Fibroblast of the aortic adventitia (primary cell): ENCODE measurements around the gene SELENOV. TPM values are rescaled to one million over a fixed set of nuclear protein-coding genes. Genes with fewer than 3 reads are reported as not detected.

Experiments
- DNase-seq: peaks from one replicate; pipeline ENCODE4 v3.0.0-alpha.2; 2010; ENCODE audit warnings: low read depth
- H3K4me3 ChIP-seq: 2 replicates; pipeline ENCODE4 v1.5.1; 2011; ENCODE audit warnings: low read depth, mild to moderate bottlenecking, control low read depth, low read length, moderate library complexity
- total RNA-seq: library from RNA; depleted of rRNA; stranded (reverse); fragments of >200 nt; gene quantifications from 2 replicates; pipeline ENCODE4 v1.2.3, GENCODE V29; 2012; ENCODE audit warnings: low replicate concordance
- TF ChIP-seq, protein P1 (sequence below): IDR thresholded peaks from 2 replicates; pipeline ENCODE4 v1.5.1; 2011; ENCODE audit warnings: mild to moderate bottlenecking, low read length, control low read depth, inconsistent platforms; ENCODE audit not compliant: insufficient read depth

The SELENOV gene, protein sequence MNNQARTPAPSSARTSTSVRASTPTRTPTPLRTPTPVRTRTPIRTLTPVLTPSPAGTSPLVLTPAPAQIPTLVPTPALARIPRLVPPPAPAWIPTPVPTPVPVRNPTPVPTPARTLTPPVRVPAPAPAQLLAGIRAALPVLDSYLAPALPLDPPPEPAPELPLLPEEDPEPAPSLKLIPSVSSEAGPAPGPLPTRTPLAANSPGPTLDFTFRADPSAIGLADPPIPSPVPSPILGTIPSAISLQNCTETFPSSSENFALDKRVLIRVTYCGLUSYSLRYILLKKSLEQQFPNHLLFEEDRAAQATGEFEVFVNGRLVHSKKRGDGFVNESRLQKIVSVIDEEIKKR
- not detected in 2 replicates for total RNA-seq

DNA sequence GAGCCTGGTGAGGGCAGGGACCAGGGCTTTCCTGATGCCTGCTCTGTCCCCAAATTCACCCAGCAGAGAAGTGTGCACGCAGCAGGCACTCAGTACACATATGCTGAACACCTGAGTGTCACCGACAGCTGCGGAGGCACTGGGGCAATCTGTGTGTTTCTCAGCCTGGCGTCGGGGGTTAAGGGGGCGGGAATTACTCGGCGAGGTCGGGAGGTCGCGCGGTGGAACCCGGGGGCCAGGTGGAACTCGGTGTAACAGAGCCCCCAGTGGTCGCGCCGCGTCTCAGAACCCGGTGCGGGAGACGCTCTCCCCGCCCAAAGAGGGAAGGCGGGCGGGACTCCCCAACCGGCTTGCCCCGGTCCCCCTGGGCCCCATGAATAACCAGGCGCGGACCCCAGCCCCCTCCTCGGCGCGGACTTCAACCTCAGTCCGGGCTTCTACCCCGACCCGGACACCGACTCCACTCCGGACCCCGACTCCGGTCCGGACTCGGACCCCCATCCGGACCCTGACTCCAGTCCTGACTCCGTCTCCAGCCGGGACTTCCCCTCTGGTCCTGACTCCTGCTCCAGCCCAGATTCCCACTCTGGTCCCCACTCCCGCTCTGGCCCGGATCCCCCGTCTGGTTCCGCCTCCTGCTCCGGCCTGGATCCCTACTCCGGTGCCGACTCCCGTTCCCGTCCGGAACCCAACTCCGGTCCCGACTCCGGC, at the start of gene SELENOV:
Gene SELENOV, plus strand, starts transcription at position 300 of the 711 bp plus-strand sequence. Its CDS starts 74 bp downstream, at position 374.
- DNase-seq, result no peak
- TF ChIP-seq, protein P1, sequence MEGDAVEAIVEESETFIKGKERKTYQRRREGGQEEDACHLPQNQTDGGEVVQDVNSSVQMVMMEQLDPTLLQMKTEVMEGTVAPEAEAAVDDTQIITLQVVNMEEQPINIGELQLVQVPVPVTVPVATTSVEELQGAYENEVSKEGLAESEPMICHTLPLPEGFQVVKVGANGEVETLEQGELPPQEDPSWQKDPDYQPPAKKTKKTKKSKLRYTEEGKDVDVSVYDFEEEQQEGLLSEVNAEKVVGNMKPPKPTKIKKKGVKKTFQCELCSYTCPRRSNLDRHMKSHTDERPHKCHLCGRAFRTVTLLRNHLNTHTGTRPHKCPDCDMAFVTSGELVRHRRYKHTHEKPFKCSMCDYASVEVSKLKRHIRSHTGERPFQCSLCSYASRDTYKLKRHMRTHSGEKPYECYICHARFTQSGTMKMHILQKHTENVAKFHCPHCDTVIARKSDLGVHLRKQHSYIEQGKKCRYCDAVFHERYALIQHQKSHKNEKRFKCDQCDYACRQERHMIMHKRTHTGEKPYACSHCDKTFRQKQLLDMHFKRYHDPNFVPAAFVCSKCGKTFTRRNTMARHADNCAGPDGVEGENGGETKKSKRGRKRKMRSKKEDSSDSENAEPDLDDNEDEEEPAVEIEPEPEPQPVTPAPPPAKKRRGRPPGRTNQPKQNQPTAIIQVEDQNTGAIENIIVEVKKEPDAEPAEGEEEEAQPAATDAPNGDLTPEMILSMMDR, result no peak
- H3K4me3 ChIP-seq, result no peak within 1 kb of the TSS

DNA sequence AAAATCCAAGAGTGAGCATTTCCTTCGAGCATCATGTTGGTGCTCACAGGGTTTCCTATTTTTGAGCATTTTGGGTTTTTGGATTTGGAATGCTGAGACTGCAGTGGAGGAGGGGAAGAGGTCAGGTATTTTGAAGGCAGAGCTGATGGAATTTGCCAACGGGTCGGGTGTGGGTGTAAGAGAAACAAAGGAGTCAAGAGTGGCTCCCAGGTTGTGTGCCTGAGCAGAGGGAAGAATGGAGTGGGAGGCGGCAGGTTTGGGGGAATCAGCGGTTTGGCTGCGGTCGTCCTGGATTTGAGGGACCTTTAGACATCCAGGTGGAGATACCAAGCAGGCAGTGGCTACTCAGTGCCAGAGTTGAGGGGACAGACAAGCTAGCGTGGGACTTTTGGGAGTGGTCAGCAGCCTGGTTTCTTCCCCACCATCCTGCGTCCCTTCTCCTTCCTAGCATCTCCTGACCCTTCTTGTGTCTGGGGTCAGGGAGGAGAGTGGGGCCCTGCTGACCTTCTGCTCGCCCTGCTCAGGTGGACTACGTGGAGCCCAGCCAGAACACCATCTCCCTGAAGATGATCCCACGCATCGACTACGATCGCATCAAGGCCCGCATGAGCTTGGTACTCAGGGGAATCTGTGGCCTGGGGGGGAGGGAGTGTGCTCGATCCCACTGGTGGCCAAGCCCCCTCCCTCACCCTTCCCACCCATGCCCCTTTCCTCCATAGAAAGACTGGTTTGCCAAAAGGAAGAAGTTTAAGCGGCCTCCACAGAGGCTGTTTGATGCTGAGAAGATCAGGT, 48.8 kb upstream of the SELENOV start:
- TF ChIP-seq, protein P1, result no peak
- no peak overlapping the region for H3K4me3 ChIP-seq
- no peak for DNase-seq

DNA sequence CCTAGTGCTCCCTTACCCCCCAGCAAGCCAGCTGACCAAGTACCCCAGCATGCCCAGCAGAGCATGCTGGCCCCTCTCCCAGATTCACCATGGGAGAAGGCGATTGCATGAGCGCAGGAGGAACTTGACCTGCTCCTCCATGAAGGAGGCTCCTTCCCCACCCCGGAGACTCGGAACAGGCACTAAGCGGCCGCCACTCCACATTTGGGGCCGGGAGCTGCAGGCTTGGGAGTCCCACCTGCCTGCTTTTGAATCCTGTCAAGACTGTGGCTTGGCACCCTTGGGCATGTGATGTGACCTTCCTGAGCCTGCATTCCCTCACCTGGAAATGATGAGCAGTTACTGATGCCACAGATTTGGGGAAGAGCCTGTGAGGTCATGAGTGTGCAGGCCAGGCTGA, 47.0 kb upstream of the SELENOV start:
- no peak overlapping the region for H3K4me3 ChIP-seq
- no peak for DNase-seq
- TF ChIP-seq, protein P1, result no peak

DNA sequence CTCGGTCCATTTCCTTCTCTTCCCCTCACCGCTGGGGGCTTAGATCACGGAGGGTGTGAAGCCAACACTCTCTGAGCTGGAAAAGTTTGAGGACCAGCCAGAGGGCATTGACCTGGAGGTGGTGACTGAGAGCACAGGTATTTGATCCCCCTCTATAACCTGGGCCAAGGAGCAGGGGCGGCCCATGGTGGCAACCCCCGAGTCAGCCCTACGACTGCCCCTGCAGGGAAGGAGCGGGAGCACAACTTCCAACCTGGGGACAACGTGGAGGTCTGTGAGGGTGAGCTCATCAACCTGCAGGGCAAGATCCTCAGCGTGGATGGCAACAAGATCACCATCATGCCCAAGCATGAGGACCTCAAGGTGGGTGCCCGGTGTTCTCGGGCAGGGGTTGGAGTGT, 45.9 kb upstream of the SELENOV start:
- no peak for DNase-seq
- no peak overlapping the region for H3K4me3 ChIP-seq
- TF ChIP-seq, protein P1, result no peak

DNA sequence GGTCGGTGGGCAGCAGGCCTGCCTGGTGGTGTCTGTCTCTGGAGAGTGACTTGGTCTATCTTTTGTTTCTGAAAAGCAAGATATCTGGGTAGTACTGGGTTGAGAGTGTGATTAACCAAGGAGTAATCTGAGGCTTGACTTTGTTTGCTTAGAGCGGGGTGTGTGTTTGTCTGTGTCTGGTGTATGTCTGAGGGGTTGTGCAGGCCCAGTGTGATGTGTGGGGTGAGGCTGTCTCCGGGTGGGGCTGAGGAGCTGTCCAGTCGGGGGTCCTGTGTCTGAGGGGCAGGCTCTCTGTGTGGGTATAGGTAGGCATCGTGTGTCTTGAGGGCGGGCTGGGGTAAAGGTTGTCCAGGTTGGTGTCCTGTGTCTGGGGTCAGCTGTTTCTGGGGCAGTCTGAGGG, 45.4 kb upstream of the SELENOV start:
- TF ChIP-seq, protein P1, result no peak
- no peak for DNase-seq
- H3K4me3 ChIP-seq, result no peak overlapping the region

DNA sequence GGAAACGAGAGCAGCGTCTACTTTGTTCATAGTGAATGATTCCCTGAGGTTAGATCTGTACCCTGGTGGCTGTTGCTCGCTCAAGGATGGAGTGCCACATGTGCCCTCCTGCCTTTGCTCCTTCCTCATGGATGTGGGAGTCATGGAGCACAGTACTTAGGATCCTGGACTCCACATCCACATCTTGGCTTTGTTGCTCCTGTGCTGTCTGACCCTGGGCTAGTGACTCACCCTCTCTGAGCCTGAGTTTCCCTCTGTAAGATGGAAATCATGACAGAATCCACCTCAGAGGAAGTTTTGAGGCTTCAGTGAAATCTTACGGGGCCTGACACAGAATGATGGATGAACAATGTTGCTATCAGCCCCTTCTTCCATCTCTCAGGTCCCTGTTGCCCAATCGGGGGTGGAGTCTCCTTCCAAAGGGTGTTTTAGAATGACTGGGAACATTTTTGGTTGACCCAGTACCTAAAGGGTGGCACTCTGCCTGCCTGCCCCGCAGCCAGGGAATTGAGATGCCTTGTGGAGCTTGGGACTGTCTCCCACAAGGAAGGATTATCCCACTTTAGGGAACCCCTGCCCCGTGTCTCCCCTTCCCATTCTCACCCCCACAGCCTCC, 44.1 kb upstream of the SELENOV start:
- no peak overlapping the region for H3K4me3 ChIP-seq
- no peak for DNase-seq
- TF ChIP-seq, protein P1, result no peak
